ENCODE results near the gene TOMM5.

DNA sequence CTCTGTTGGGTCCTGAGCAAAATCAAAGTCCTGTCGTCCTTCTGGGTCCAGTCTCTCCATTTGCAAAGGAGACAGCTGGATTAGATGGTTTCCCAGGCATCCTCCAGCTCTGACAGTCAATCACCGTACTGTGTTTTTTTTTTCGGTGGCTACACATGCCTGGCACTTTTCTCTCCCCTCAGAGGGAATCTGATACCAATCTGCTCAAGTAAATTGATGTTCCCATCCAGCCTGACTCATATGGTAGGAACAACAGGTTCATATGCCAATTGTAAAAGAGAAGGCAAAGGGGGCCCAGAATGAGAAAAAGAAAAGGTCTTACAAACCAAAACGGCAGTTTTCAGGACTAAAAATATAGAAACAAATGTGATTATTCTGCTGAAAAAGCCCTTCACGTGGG lies 17.4 kb downstream of the TOMM5 start:
- TF ChIP-seq POLR2AphosphoS5 (IDR thresholded peaks at IDR 0.05; ENCODE audit: low read depth) = no peak
- TF ChIP-seq, protein P1, sequence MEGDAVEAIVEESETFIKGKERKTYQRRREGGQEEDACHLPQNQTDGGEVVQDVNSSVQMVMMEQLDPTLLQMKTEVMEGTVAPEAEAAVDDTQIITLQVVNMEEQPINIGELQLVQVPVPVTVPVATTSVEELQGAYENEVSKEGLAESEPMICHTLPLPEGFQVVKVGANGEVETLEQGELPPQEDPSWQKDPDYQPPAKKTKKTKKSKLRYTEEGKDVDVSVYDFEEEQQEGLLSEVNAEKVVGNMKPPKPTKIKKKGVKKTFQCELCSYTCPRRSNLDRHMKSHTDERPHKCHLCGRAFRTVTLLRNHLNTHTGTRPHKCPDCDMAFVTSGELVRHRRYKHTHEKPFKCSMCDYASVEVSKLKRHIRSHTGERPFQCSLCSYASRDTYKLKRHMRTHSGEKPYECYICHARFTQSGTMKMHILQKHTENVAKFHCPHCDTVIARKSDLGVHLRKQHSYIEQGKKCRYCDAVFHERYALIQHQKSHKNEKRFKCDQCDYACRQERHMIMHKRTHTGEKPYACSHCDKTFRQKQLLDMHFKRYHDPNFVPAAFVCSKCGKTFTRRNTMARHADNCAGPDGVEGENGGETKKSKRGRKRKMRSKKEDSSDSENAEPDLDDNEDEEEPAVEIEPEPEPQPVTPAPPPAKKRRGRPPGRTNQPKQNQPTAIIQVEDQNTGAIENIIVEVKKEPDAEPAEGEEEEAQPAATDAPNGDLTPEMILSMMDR (IDR thresholded peaks at IDR 0.05; ENCODE audit: insufficient read depth, low read length) = no peak
